Upper lobe of left lung (tissue), 6 donors: ENCODE data around the gene SH3GL1. TPM values are rescaled to one million over a fixed set of nuclear protein-coding genes. Genes with fewer than 3 reads are reported as not detected.
A peak's percentile ranks its signal among the peaks of the same experiment; 100 is the strongest.

ENCODE experiments used
- ATAC-seq, 2 donors: fragments of 200-7000 bp; cut with Tn5 transposase; one replicate each; pipeline ENCODE4 v1.9.1; 2022; ENCODE audit warnings: mild to moderate bottlenecking in 2 of 2, moderate library complexity in 2 of 2; ENCODE audit not compliant: low FRiP score in 2 of 2
- DNase-seq, 2 donors: peaks; one replicate each; pipeline ENCODE4 v3.0.0-alpha.2; 2019 to 2020
- H3K27ac ChIP-seq, 4 donors: fragments of 200-600 bp; sonication (generic); one replicate each; pipeline ENCODE4 v1.5.1; 2016 to 2019
- H3K27me3 ChIP-seq, 4 donors: fragments of 200-600 bp; sonication (generic); one replicate each; pipeline ENCODE4 v1.5.1; 2017 to 2019
- H3K36me3 ChIP-seq, 4 donors: fragments of 200-600 bp; sonication (generic); one replicate each; pipeline ENCODE4 v1.5.1; 2016 to 2019
- H3K4me1 ChIP-seq, 4 donors: fragments of 200-600 bp; sonication (generic); one replicate each; pipeline ENCODE4 v1.5.1; 2018 to 2019
- H3K4me3 ChIP-seq, 4 donors: fragments of 200-600 bp; sonication (generic); one replicate each; pipeline ENCODE4 v1.5.1; 2017 to 2019; ENCODE audit warnings: mild to moderate bottlenecking in 2 of 4, moderate library complexity in 1 of 4
- H3K9me3 ChIP-seq, 4 donors: fragments of 200-600 bp; sonication (generic); one replicate each; pipeline ENCODE4 v1.5.1; 2018 to 2019
- EP300 ChIP-seq, 4 donors: sonication (generic); formaldehyde crosslinking; IDR thresholded peaks; one replicate each; pipeline ENCODE4 v1.5.1; 2017; ENCODE audit warnings: antibody characterized with exemption in 4 of 4, control low read depth in 2 of 4
- POLR2A ChIP-seq, 4 donors: fragments of 450-650 bp; IDR thresholded peaks; one replicate each; pipeline ENCODE4 v1.5.1; 2016 to 2017; ENCODE audit warnings: antibody characterized with exemption in 4 of 4, mild to moderate bottlenecking in 2 of 4
- POLR2AphosphoS5 ChIP-seq, 2 donors: sonication (generic); formaldehyde crosslinking; IDR thresholded peaks; one replicate each; pipeline ENCODE4 v1.5.1; 2017; ENCODE audit warnings: antibody characterized with exemption in 2 of 2
- WGBS, 2 donors: methylation state at CpG; one replicate each; pipeline ENCODE4 v1.1.5; 2017 to 2018; 5-methylcytosine and 5-hydroxymethylcytosine counted together
- total RNA-seq, 6 donors: library from RNA; depleted of rRNA in 4 of 6; stranded (reverse); fragments of >200 nt in 4 of 6; gene quantifications; one replicate each; pipeline versions ENCODE4 v1.1.0 to v1.2.1, GENCODE V29; 2016 to 2021
- TF ChIP-seq, protein P1 (sequence below), 6 experiments: fragments of 450-650 bp in 4 of 6; fragments of 200-600 bp in 2 of 6; sonication (generic) in 2 of 6; IDR thresholded peaks; one replicate each; pipeline ENCODE4 v1.5.1; 2016 to 2019; ENCODE audit warnings: antibody characterized with exemption in 6 of 6
- donor health status: DM: no; HTN: no; CAD: no; lungs with moderate emphysema.
- donor health status: DM: no; HTN: yes; CAD: no; lungs with severe emphysema.

SH3GL1 gene
- total RNA-seq, 6 donors from 2014 or later = 27.4 to 60.1 (median 53.8) TPM

DNA sequence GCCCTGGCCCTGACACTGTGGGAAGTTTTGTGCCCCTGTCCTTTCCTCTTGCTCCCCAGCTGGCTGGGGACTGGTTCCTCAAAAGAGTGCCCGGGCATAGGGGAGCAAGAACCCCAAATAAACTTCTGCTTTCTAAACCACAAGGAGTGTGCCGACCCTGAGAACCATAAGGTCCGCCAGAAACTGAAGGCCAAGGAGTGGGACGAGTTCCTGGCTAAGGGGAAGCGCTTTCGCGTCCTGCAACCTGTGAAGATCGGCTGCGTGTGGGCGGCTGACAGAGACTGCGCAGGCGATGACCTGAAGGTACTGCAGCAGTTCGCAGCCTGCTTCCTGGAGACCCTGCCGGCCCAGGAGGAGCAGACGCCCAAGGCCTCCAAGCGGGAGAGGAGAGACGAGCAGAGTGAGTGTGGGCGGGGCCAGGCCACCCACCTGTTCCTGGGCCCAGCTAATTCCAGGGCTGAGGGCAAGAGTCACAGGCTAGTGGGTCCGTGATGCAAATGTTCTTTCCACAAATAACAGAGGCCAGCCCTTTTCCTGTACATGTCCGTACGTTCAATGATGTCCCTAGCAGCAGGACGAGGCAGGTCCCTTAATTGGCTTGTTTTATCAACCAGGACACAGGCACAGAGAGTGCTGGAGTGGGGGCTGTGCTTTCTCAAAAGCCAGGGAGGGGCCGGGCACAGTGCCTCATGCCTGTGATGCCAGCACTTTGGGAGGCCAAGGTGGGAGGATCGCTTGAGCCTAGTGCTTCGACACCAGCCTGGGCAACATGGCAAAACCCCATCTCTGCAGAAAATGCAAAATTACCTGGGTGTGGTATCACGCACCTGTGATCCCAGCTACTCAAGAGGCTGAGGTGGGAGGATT is 31.7 kb upstream of the SH3GL1 start:
- DNase-seq (peak; percentile 33 to 78), ATAC-seq (peak; percentile 21 to 70)
- 68 to 89% methylated on average over 23 to 26 of the region's 26 CpGs for WGBS, 2 donors
- H3K27ac ChIP-seq = no peak overlapping the region
- no peak for TF ChIP-seq POLR2AphosphoS5 (IDR thresholded peaks at IDR 0.05)
- TF ChIP-seq POLR2A (IDR thresholded peaks at IDR 0.05) = no peak
- no peak for TF ChIP-seq EP300 (IDR thresholded peaks at IDR 0.05)
- TF ChIP-seq, protein P1, sequence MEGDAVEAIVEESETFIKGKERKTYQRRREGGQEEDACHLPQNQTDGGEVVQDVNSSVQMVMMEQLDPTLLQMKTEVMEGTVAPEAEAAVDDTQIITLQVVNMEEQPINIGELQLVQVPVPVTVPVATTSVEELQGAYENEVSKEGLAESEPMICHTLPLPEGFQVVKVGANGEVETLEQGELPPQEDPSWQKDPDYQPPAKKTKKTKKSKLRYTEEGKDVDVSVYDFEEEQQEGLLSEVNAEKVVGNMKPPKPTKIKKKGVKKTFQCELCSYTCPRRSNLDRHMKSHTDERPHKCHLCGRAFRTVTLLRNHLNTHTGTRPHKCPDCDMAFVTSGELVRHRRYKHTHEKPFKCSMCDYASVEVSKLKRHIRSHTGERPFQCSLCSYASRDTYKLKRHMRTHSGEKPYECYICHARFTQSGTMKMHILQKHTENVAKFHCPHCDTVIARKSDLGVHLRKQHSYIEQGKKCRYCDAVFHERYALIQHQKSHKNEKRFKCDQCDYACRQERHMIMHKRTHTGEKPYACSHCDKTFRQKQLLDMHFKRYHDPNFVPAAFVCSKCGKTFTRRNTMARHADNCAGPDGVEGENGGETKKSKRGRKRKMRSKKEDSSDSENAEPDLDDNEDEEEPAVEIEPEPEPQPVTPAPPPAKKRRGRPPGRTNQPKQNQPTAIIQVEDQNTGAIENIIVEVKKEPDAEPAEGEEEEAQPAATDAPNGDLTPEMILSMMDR (IDR thresholded peaks at IDR 0.05) = no peak
- H3K4me1 ChIP-seq = peaks cover 0 to 6% (median 3%) of the 10 kb centered on the region in 4 donors
- peaks cover 0 to 50% (median 25%) of the 10 kb centered on the region in 4 donors for H3K36me3 ChIP-seq
- H3K4me3 ChIP-seq = no peak overlapping the region
- no peaks in the 10 kb centered on the region for H3K9me3 ChIP-seq
- H3K27me3 ChIP-seq = no peaks in the 10 kb centered on the region

DNA sequence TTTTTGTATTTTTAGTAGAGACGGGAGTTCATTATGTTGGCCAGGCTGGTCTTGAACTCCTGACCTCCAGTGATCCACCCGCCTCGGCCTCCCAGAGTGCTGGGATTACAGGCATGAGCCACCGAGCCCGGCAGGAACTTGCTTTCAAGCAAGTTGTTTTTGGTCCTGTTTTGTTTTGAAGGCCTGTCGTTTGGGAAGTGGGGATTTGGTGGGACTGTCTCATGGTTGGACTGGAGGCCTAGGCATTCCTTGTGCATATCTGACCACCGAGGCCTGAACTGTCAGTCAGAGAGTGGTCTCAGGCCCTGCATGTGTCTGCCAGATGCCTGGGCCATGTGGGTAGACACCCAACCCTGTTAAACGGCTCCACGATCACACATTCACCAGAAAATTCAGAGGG is 30.9 kb upstream of the SH3GL1 start:
- DNase-seq (no peak), ATAC-seq (no peak)
- Histone ChIP-seq H3K4me3 (no peak overlapping the region), H3K4me1 (peaks cover 0 to 6% (median 3%) of the 10 kb centered on the region in 4 donors), H3K27me3 (no peaks in the 10 kb centered on the region), H3K36me3 (peaks cover 0 to 50% (median 24%) of the 10 kb centered on the region in 4 donors), H3K27ac (no peak overlapping the region), H3K9me3 (no peaks in the 10 kb centered on the region)
- no peak for TF ChIP-seq EP300 (IDR thresholded peaks at IDR 0.05)
- no peak for TF ChIP-seq POLR2AphosphoS5 (IDR thresholded peaks at IDR 0.05)
- TF ChIP-seq, protein P1 (IDR thresholded peaks at IDR 0.05) = no peak
- TF ChIP-seq POLR2A (IDR thresholded peaks at IDR 0.05) = no peak
- WGBS, 2 donors = 75 to 80% methylated on average over 9 of the region's 9 CpGs

DNA sequence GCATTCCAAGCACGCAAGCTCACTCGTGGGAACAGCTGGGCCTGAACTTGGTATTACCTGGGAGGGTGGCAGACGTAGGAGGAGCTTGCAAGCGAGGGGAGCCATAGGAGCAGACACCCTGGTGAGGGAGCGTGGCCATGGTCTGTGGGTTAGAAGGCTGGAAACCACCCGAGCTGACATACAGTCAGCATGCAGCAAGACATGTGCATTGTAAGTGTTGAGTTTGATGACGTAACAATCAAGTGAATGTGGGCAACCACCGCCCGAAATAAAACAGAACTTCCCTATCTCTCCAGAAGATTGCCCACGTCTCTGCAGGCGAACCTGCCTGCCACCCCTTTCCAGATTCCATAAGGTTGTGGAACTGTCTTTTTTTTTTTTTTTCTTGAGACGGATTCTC is 30.4 kb upstream of the SH3GL1 start:
- 74 to 82% methylated on average over 10 to 12 of the region's 12 CpGs for WGBS, 2 donors
- DNase-seq = peak in 1 of 2 donors; percentile 47

GRCh38 chr19:4429771-4430171 is 29.4 kb upstream of the SH3GL1 start:
- DNase-seq (no peak), ATAC-seq (no peak)
- no peak overlapping the region for H3K4me3 ChIP-seq
- H3K27ac ChIP-seq = peak overlapping the region in 1 of 4 donors; percentile 4
- TF ChIP-seq, protein P1 (IDR thresholded peaks at IDR 0.05) = no peak
- TF ChIP-seq POLR2AphosphoS5 (IDR thresholded peaks at IDR 0.05) = peak in 1 of 2 donors; percentile 55
- TF ChIP-seq POLR2A (IDR thresholded peaks at IDR 0.05) = no peak
- H3K27me3 ChIP-seq = no peaks in the 10 kb centered on the region
- no peaks in the 10 kb centered on the region for H3K9me3 ChIP-seq
- H3K4me1 ChIP-seq = peaks cover 0 to 6% (median 3%) of the 10 kb centered on the region in 4 donors
- H3K36me3 ChIP-seq = peaks cover 0 to 45% (median 27%) of the 10 kb centered on the region in 4 donors
- WGBS, 2 donors = 72 to 75% methylated on average over 11 to 12 of the region's 12 CpGs

More for the DNA sequence above, 30.4 kb upstream of the SH3GL1 start:
- Histone ChIP-seq H3K4me3 (no peak overlapping the region), H3K9me3 (no peaks in the 10 kb centered on the region), H3K36me3 (peaks cover 0 to 50% (median 24%) of the 10 kb centered on the region in 4 donors), H3K4me1 (peaks cover 0 to 6% (median 3%) of the 10 kb centered on the region in 4 donors), H3K27me3 (no peaks in the 10 kb centered on the region), H3K27ac (no peak overlapping the region)
- TF ChIP-seq POLR2A (IDR thresholded peaks at IDR 0.05) (no peak), EP300 (IDR thresholded peaks at IDR 0.05) (no peak), POLR2AphosphoS5 (IDR thresholded peaks at IDR 0.05) (no peak)
- TF ChIP-seq, protein P1 (IDR thresholded peaks at IDR 0.05) = no peak
- peak in 1 of 2 donors; percentile 65 for ATAC-seq
